ACC112 (cell line): Measurements from ENCODE around the gene PFDN1.
"Not testable (repeated sequence)": the region's sequence is repeated elsewhere in the genome, so short reads cannot be mapped to it uniquely, and the experiment has no call there.

Source experiments
- H2AFZ ChIP-seq: fragments of 200-600 bp; sonication (generic); one replicate; pipeline ENCODE4 v1.6.0; 2017; ENCODE audit warnings: antibody characterized with exemption, low read length; ENCODE audit not compliant: unreplicated experiment
- H3K27ac ChIP-seq: fragments of 200-600 bp; sonication (generic); 2 replicates; pipeline ENCODE4 v1.5.1; 2014; ENCODE audit warnings: low read depth, mild to moderate bottlenecking, antibody characterized with exemption, low read length, moderate library complexity
- H3K27me3 ChIP-seq: fragments of 200-600 bp; sonication (generic); 2 replicates; pipeline ENCODE4 v1.6.1; 2014; ENCODE audit warnings: mild to moderate bottlenecking, antibody characterized with exemption, low read length, moderate library complexity, mixed read lengths; ENCODE audit not compliant: insufficient read depth
- H3K36me3 ChIP-seq: fragments of 200-600 bp; sonication (generic); 2 replicates; pipeline ENCODE4 v1.6.1; 2016; ENCODE audit warnings: mild to moderate bottlenecking, antibody characterized with exemption, low read length, moderate library complexity, mixed read lengths; ENCODE audit not compliant: insufficient read depth
- H3K4me1 ChIP-seq: fragments of 200-600 bp; sonication (generic); one replicate; pipeline ENCODE4 v1.6.1; 2016; ENCODE audit warnings: low read length, mixed read lengths; ENCODE audit not compliant: insufficient read depth, unreplicated experiment, control insufficient read depth
- H3K4me3 ChIP-seq: fragments of 200-600 bp; sonication (generic); 2 replicates; pipeline ENCODE4 v1.5.1; 2014; ENCODE audit warnings: mild to moderate bottlenecking, low read depth, low read length
- H3K79me2 ChIP-seq: fragments of 200-600 bp; sonication (generic); one replicate; pipeline ENCODE4 v1.6.0; 2016; ENCODE audit warnings: low read length; ENCODE audit not compliant: control insufficient read depth, unreplicated experiment, insufficient read depth

Gene PFDN1

GRCh38 chr5:140215276-140215675 is 87.6 kb downstream of the PFDN1 start:
- Histone ChIP-seq H3K36me3 (no peaks in the 10 kb centered on the region), H3K4me3 (no peak overlapping the region), H3K27me3 (no peaks in the 10 kb centered on the region), H3K4me1 (peaks cover 13% of the 10 kb centered on the region), H3K27ac (no peak overlapping the region), H2AFZ (no peak overlapping the region), H3K79me2 (no peaks in the 10 kb centered on the region)

DNA sequence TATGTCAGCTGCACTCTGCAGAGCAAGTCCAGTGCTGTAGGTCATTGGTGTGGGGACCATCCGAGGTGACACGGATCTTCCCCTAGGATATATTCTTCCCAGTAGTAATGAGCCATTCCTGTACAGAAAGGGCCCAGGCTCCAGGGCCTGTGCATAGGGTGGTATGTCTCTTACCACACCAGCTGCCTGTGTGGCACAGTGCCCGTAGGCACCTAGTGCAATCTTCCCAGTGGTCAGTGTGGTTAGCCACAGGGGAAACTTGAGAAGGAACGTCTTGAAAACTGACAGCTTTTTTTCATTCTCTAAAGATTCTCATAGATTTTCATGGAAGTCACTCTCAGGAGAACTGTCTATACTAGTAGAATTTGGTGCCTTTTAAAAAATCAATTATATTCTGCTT is 88.1 kb downstream of the PFDN1 start:
- no peaks in the 10 kb centered on the region for H3K79me2 ChIP-seq

DNA sequence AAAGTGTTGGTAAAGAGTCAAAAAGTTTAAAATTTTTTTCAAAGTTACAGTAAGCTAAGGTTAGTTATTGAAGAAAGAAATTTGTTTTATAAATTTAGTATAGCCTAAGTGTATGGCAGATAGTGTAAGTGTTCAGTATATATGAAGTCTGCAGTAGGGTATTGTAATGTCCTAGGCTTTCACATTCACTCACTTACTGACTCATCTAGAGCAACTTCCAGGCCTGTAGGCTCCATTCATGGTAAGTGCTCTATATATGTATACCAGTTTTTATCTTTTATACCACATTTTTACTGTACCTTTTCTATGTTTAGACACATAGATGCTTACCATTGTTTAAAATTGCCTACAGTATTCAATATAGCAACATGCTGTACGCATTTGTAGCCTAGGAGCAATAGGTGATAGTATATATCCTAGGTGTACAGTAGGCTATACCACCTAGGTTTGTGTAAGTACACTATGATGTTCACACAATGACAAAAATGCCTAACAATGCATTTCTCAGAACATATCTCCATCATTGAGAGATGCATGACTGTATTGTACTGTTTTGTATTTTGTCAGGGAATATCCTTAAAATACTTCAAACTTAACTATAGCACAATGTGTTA is 89.4 kb downstream of the PFDN1 start:
- Histone ChIP-seq H3K4me1 (no peaks in the 10 kb centered on the region), H3K27me3 (no peaks in the 10 kb centered on the region), H3K4me3 (no peak overlapping the region), H3K79me2 (no peaks in the 10 kb centered on the region), H3K36me3 (no peaks in the 10 kb centered on the region), H2AFZ (no peak overlapping the region), H3K27ac (no peak overlapping the region)

More for the DNA sequence above, 88.1 kb downstream of the PFDN1 start:
- no peak overlapping the region for H3K4me3 ChIP-seq
- no peaks in the 10 kb centered on the region for H3K27me3 ChIP-seq
- H3K4me1 ChIP-seq, result peaks cover 9% of the 10 kb centered on the region
- H3K36me3 ChIP-seq, result no peaks in the 10 kb centered on the region
- H2AFZ ChIP-seq, result no peak overlapping the region
- no peak overlapping the region for H3K27ac ChIP-seq

DNA sequence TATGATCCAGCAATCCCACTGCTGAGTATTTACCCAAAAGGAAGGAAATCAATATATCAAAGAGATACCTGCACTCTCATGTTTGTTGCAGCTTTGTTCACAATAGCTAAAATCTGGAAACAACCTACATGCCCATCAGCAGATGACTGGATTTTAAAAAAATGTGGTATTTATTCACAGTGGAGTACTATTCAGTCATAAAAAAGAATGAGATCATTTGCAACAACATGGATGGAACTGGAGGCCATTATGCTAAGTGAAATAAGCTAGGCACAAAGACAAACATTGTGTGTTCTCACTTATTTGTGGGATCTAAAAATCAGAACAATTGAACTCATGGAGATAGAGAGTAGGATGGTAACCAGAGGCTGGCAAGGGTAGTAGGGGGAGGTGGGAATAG is 94.8 kb downstream of the PFDN1 start:
- Histone ChIP-seq H3K27me3 (no peaks in the 10 kb centered on the region), H3K4me3 (no peak overlapping the region), H3K4me1 (no peaks in the 10 kb centered on the region), H3K36me3 (no peaks in the 10 kb centered on the region), H3K27ac (no peak overlapping the region), H3K79me2 (no peaks in the 10 kb centered on the region), H2AFZ (no peak overlapping the region)

DNA sequence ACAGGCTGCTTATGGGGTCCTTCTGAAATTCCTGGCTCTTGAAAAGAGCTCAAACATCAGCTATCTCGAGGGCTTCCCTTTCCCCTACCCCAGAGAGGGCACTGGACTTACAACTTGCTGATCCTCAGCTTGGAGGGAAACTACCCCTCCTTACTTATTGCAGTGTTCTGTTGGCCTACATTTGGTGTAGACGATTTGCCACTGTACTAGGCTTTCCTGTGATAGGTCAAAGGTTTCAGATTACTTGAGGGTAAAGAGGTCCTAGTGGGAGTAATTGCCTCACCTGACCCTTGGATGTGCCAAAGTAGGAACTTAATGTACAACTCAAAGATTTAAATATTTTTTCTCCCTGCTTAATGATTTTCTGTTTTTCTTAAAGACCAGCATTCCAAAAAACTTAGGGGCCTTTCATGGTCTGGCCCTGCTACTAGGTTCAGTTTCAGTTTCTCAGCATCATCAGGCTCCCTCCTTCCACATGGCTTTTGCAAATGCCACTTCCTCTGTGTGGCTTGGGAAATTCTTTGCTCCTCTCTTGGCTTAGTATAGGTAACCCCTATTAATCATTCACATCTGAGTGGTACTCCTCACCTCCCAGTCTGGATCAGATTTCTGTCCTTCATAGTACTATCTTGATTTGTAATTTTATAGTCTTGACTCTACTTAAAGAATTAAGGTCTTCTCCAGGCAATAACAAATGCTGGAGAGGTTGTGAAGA is 95.5 kb downstream of the PFDN1 start:
- Histone ChIP-seq H3K27me3 (no peaks in the 10 kb centered on the region), H3K79me2 (no peaks in the 10 kb centered on the region), H3K4me3 (no peak overlapping the region), H3K36me3 (no peaks in the 10 kb centered on the region), H3K27ac (no peak overlapping the region), H2AFZ (peak overlapping the region; percentile 26), H3K4me1 (peaks cover 1% of the 10 kb centered on the region)

DNA sequence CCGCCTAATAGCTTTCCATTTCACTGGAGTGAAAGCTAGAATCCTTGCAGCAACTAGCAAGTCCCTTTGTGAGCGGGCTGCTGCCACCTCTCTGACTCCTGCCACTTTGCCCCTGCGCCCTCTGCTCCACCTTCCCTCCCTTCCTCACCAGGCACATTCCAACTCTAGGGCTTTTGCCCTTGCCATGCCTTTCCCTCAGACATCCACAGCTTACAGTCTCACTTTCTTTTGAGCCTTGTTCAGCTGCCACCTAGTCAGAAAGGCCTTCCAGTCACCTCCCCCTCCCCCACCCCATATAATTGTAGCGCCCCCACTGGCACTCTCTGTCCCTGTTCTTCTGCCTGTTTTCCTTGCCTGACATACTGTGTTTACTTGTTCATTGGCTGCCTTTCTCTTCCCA is 96.9 kb downstream of the PFDN1 start:
- Histone ChIP-seq H3K36me3 (no peaks in the 10 kb centered on the region), H3K27me3 (no peaks in the 10 kb centered on the region), H3K27ac (no peak overlapping the region)

GRCh38 chr5:140205216-140205615 is 97.7 kb downstream of the PFDN1 start:
- Histone ChIP-seq H2AFZ (no peak overlapping the region), H3K27me3 (no peaks in the 10 kb centered on the region), H3K79me2 (no peaks in the 10 kb centered on the region), H3K27ac (no peak overlapping the region), H3K4me3 (no peak overlapping the region), H3K4me1 (peaks cover 5% of the 10 kb centered on the region), H3K36me3 (no peaks in the 10 kb centered on the region)

More for the DNA sequence above, 96.9 kb downstream of the PFDN1 start:
- Histone ChIP-seq H3K79me2 (no peaks in the 10 kb centered on the region), H3K4me3 (no peak overlapping the region), H3K4me1 (peaks cover 5% of the 10 kb centered on the region), H2AFZ (no peak overlapping the region)

GRCh38 chr5:140202610-140203009 is 100.3 kb downstream of the PFDN1 start:
- Histone ChIP-seq H3K4me3 (no peak overlapping the region), H3K79me2 (no peaks in the 10 kb centered on the region), H3K36me3 (no peaks in the 10 kb centered on the region), H3K27me3 (no peaks in the 10 kb centered on the region), H3K27ac (no peak overlapping the region), H2AFZ (no peak overlapping the region), H3K4me1 (peaks cover 5% of the 10 kb centered on the region)

DNA sequence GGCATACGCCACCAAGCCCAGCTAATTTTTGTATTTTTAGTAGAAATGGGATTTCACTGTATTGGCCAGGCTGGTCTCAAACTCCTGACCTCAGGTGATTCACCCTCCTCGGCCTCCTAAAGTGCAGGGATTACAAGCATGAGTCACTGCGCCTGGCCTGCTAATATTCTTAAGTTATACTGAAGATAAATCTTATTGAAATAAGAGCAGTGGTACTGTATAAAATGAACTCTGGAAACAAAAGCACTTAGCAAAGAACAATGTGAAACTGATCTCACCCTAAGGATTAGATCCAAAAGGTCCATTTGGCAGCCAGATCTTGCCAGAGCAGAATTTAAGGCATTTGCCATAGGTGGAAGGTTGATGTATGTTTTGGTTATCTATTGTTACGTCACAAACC is 100.8 kb downstream of the PFDN1 start:
- H2AFZ ChIP-seq, result no peak overlapping the region
- no peaks in the 10 kb centered on the region for H3K36me3 ChIP-seq
- no peak overlapping the region for H3K4me3 ChIP-seq
- no peaks in the 10 kb centered on the region for H3K27me3 ChIP-seq
- no peak overlapping the region for H3K27ac ChIP-seq
- no peaks in the 10 kb centered on the region for H3K79me2 ChIP-seq
- H3K4me1 ChIP-seq, result peaks cover 5% of the 10 kb centered on the region

GRCh38 chr5:140198915-140199314 is 104.0 kb downstream of the PFDN1 start:
- not testable (repeated sequence) for H3K27me3 ChIP-seq, H3K4me3 ChIP-seq, H3K79me2 ChIP-seq, H3K4me1 ChIP-seq, H3K27ac ChIP-seq, H2AFZ ChIP-seq, H3K36me3 ChIP-seq

DNA sequence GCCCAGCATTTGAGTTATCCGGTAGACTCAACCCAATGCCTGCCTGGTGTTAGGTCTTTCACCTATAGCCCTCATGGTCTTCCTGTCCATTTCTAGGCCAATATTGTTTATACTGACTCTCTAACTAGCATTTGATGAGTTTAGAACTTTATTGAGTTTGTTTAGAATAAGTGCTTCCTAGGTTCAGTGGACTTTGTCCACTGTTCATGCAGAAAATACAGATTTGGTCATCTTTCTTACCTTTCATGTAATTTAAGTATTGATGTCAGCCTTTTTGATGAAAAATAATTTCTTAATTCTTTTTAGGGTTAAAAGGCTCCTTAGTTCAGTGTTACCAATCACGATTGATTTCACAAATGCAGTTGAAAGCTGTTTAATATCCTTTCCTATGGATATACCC is 105.9 kb downstream of the PFDN1 start:
- no peak overlapping the region for H2AFZ ChIP-seq
- H3K27me3 ChIP-seq, result no peaks in the 10 kb centered on the region

More for the DNA sequence above, 105.9 kb downstream of the PFDN1 start:
- Histone ChIP-seq H3K4me3 (no peak overlapping the region), H3K79me2 (no peaks in the 10 kb centered on the region), H3K36me3 (no peaks in the 10 kb centered on the region), H3K4me1 (peaks cover under 1% of the 10 kb centered on the region), H3K27ac (no peak overlapping the region)
